ENCODE results near the gene ADSS1. TPM values are rescaled to one million over a fixed set of nuclear protein-coding genes. Genes with fewer than 3 reads are reported as not detected.

ADSS1 gene
- total RNA-seq, 1 donor from 2014 or later = 5.5 TPM

- Histone ChIP-seq H3K27ac (peak overlapping the region; percentile 75), H3K4me1 (peaks cover 52% of the 10 kb centered on the region), H3K36me3 (peaks cover 28% of the 10 kb centered on the region), H3K27me3 (no peaks in the 10 kb centered on the region), H3K4me3 (peak overlapping the region; percentile 79), H3K9me3 (no peaks in the 10 kb centered on the region)
- ATAC-seq (peak; percentile 29), DNase-seq (peak; percentile 87)
- no peak for TF ChIP-seq CTCF (IDR thresholded peaks at IDR 0.05)
- intact Hi-C loops (cut with DNase I) = no loop called here
These were observed 70.1 kb downstream of the ADSS1 start for GRCh38 chr14:104794099-104794498.

GRCh38 chr14:104794631-104794992, 70.6 kb downstream of the ADSS1 start:
- ATAC-seq = peak; percentile 1

GRCh38 chr14:104794993-104795780, 71.2 kb downstream of the ADSS1 start, which contains the start of gene AKT1:
AKT1 (minus strand) TSS chr14:104795748; CDS start chr14:104792643, 3,105 bp downstream.
- peak within 1 kb of the TSS; percentile 79 for H3K4me3 ChIP-seq
- H3K27me3 ChIP-seq = no peaks in the 10 kb centered on the region
- intact Hi-C loops (cut with DNase I) = no loop called here
- ATAC-seq = peak; percentile 9
- no peak for DNase-seq
- H3K27ac ChIP-seq = peak within 1 kb of the TSS; percentile 86
- H3K9me3 ChIP-seq = no peaks in the 10 kb centered on the region
- H3K36me3 ChIP-seq = peaks cover 18% of the 10 kb centered on the region
- TF ChIP-seq CTCF (IDR thresholded peaks at IDR 0.05) = no peak
- peaks cover 61% of the 10 kb centered on the region for H3K4me1 ChIP-seq

More at GRCh38 chr14:104794631-104794992, 70.6 kb downstream of the ADSS1 start:
- Histone ChIP-seq H3K4me3 (peak overlapping the region; percentile 79), H3K36me3 (peaks cover 24% of the 10 kb centered on the region), H3K4me1 (peaks cover 55% of the 10 kb centered on the region), H3K9me3 (no peaks in the 10 kb centered on the region), H3K27me3 (no peaks in the 10 kb centered on the region), H3K27ac (peak overlapping the region; percentile 75)
- no peak for DNase-seq
- no peak for TF ChIP-seq CTCF (IDR thresholded peaks at IDR 0.05)
- intact Hi-C loops (cut with DNase I) = no loop called here

GRCh38 chr14:104795781-104796686, 72.0 kb downstream of the ADSS1 start:
- ATAC-seq = peak; percentile 51
- intact Hi-C loops (cut with DNase I) = no loop called here
- H3K36me3 ChIP-seq = peaks cover 10% of the 10 kb centered on the region
- peak overlapping the region; percentile 86 for H3K27ac ChIP-seq
- H3K4me3 ChIP-seq = peak overlapping the region; percentile 53
- TF ChIP-seq CTCF (IDR thresholded peaks at IDR 0.05) = no peak
- H3K9me3 ChIP-seq = no peaks in the 10 kb centered on the region
- H3K4me1 ChIP-seq = peaks cover 61% of the 10 kb centered on the region
- DNase-seq = peak; percentile 83
- no peaks in the 10 kb centered on the region for H3K27me3 ChIP-seq

- ATAC-seq = no peak
- Histone ChIP-seq H3K27ac (peak overlapping the region; percentile 86), H3K4me1 (peaks cover 62% of the 10 kb centered on the region)
These were observed 72.7 kb downstream of the ADSS1 start for GRCh38 chr14:104796687-104797081.

More at GRCh38 chr14:104796687-104797081, 72.7 kb downstream of the ADSS1 start:
- TF ChIP-seq CTCF (IDR thresholded peaks at IDR 0.05) = no peak
- Histone ChIP-seq H3K36me3 (peaks cover 3% of the 10 kb centered on the region), H3K27me3 (no peaks in the 10 kb centered on the region), H3K9me3 (no peaks in the 10 kb centered on the region), H3K4me3 (no peak overlapping the region)
- intact Hi-C loops (cut with DNase I) = no loop called here
- DNase-seq = no peak

Small RNA genes lying within 50 kb of the gene (microRNA-seq; reads per million reads assigned to microRNA genes)
- not detected for gene MIR4710 (ENCODE audit: borderline microRNAs expressed)

Other genes starting within 250 kb of the ADSS1 start
- gene C14orf180, start 144.5 kb upstream of the ADSS1 start, total RNA-seq = 0.14 TPM
- gene TMEM179, start 119.5 kb upstream of the ADSS1 start, total RNA-seq = not detected
- 117 TPM for gene INF2, start 34.6 kb upstream of the ADSS1 start, total RNA-seq
- 66.1 TPM for gene SIVA1, start 28.9 kb downstream of the ADSS1 start, total RNA-seq
- gene AKT1, start 71.5 kb downstream of the ADSS1 start, total RNA-seq = 174 TPM
- gene ZBTB42, start 76.9 kb downstream of the ADSS1 start, total RNA-seq = 12.3 TPM
- 30.3 TPM for gene CEP170B, start 141.0 kb downstream of the ADSS1 start, total RNA-seq
- gene PLD4, start 200.7 kb downstream of the ADSS1 start, total RNA-seq = 3.1 TPM

Measured in upper lobe of right lung (tissue), 1 donor.